ENCODE data around the gene NRXN2. TPM values are rescaled to one million over a fixed set of nuclear protein-coding genes. Genes with fewer than 3 reads are reported as not detected.
A peak's percentile ranks its signal among the peaks of the same experiment; 100 is the strongest.

Gene NRXN2
- polyA plus RNA-seq, 1 of the 3 experiments (the other 2 are of a cell fraction), result 0.15 TPM

DNA sequence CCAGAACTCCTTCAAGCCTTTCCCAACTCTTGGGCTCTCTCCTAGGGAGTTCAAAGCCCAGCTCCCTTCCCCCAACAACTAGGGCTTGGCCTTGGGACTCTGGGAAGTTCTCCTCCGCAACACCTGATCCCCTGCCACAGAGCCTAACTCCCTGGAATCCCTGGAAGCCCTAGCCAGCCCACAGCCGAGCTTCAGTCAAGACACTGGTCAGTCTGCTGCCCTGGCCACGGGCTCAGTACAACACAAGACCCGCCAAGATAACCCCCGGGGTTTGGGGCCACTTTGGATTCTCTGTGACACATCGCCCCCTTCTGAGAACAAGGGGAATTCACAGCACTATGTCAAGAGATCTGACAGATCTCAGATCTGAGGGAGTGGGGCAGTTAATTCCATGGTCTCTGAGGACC, 73.7 kb downstream of the NRXN2 start:
- no peak overlapping the region for H2AFZ ChIP-seq (ENCODE audit: low read depth)
- H3K27me3 ChIP-seq (ENCODE audit: insufficient read depth), result peaks cover 13% of the 10 kb centered on the region; the same call in 1 of the 2 replicates
- H3K4me1 ChIP-seq (ENCODE audit: control insufficient read depth in 1 of 2, insufficient read depth in 2 of 2, low read depth in 1 of 2, low read length in 1 of 2), result peaks cover 0 to 18% of the 10 kb centered on the region in 2 experiments; a peak in 1 of 4 replicates
- CTCF ChIA-PET, result interaction anchor here (0.7 to 8.6 kb wide), 33 partner anchors 11 to 331 kb away, joined by 3 to 121 read pairs (median 5); partner anchors contain the start of gene PRDX5
- H4K20me1 ChIP-seq (ENCODE audit: insufficient read depth), result no peaks in the 10 kb centered on the region
- no peak overlapping the region for H3K4me2 ChIP-seq
- H3K9me2 ChIP-seq, result no peaks in the 10 kb centered on the region
- H3F3A ChIP-seq (replicated peaks; ENCODE audit: insufficient read depth), result no peaks in the 10 kb centered on the region
- peak; percentile 71 for DNase-seq
- no peaks in the 10 kb centered on the region for H3K79me2 ChIP-seq (ENCODE audit: insufficient read depth)
- TF ChIP-seq, protein P1, sequence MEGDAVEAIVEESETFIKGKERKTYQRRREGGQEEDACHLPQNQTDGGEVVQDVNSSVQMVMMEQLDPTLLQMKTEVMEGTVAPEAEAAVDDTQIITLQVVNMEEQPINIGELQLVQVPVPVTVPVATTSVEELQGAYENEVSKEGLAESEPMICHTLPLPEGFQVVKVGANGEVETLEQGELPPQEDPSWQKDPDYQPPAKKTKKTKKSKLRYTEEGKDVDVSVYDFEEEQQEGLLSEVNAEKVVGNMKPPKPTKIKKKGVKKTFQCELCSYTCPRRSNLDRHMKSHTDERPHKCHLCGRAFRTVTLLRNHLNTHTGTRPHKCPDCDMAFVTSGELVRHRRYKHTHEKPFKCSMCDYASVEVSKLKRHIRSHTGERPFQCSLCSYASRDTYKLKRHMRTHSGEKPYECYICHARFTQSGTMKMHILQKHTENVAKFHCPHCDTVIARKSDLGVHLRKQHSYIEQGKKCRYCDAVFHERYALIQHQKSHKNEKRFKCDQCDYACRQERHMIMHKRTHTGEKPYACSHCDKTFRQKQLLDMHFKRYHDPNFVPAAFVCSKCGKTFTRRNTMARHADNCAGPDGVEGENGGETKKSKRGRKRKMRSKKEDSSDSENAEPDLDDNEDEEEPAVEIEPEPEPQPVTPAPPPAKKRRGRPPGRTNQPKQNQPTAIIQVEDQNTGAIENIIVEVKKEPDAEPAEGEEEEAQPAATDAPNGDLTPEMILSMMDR (IDR thresholded peaks at IDR 0.05), result peak; percentile 50
- TF ChIP-seq RAD21 (IDR thresholded peaks at IDR 0.05; ENCODE audit: low read length), result peak; percentile 82
- no peak for TF ChIP-seq EZH2phosphoT487 (IDR thresholded peaks at IDR 0.05; ENCODE audit: borderline replicate concordance, low read depth)
- TF ChIP-seq TAF1 (IDR thresholded peaks at IDR 0.05; ENCODE audit: borderline replicate concordance, low read depth, low read length), result no peak
- peak; percentile 53; the same call in 1 of the 2 replicates for TF ChIP-seq SMC3 (IDR thresholded peaks at IDR 0.05; ENCODE audit: low read depth, low read length)
- no peak overlapping the region for H3K27ac ChIP-seq (ENCODE audit: low read depth in 2 of 2, low read length in 1 of 2)
- H3K9me3 ChIP-seq, result no peaks in the 10 kb centered on the region
- H3K4me3 ChIP-seq (ENCODE audit: low read depth in 2 of 2, low read length in 1 of 2), result no peak overlapping the region
- H3K9ac ChIP-seq, result no peak overlapping the region
- 32% methylated on average over 6 of the region's 6 CpGs for WGBS (ENCODE audit: low lambda C conversion rate)
- POLR2A ChIA-PET, result no interaction called here
- no peaks in the 10 kb centered on the region for H3K36me3 ChIP-seq (replicated peaks in 1 of 2; ENCODE audit: control insufficient read depth in 1 of 2, insufficient read depth in 2 of 2, low read length in 1 of 2)

DNA sequence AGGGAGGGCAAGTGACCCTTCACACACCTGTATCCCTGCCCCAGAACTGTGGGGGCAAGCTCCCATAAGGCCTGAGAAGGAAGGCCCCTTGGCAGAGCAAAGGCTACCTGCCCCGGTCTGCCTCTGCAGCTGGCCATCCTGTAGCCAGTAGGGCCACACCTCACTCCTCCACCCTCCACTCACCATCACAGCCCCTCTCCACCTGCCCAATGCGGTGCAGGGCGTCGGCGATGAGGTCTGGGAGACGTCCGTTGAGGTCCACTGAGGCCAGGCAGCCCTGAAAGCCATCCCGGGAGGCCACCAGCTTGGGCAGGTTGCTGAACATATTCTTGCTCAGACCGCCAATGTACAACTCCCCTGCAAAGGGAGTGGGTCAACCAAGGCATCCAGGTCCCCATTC, 74.4 kb downstream of the NRXN2 start:
- TF ChIP-seq ELF1 (IDR thresholded peaks at IDR 0.05) (no peak), SMC3 (IDR thresholded peaks at IDR 0.05; ENCODE audit: low read depth, low read length) (no peak), POLR2AphosphoS5 (IDR thresholded peaks at IDR 0.05; ENCODE audit: low read depth, low read length) (no peak), NFIC (IDR thresholded peaks at IDR 0.05; ENCODE audit: borderline replicate concordance) (no peak), RFX5 (IDR thresholded peaks at IDR 0.05; ENCODE audit: low read length) (no peak), MXI1 (IDR thresholded peaks at IDR 0.05; ENCODE audit: low read depth, low read length) (no peak), FOXJ3 (CRISPR knock-in tag; IDR thresholded peaks at IDR 0.05) (no peak), GATA2 (CRISPR knock-in tag; IDR thresholded peaks at IDR 0.05) (no peak), MEF2A (IDR thresholded peaks at IDR 0.05; ENCODE audit: borderline replicate concordance, low read depth) (no peak), FOXM1 (IDR thresholded peaks at IDR 0.05; ENCODE audit: low read depth) (no peak), TCF12 (IDR thresholded peaks at IDR 0.05) (no peak), CHD2 (IDR thresholded peaks at IDR 0.05; ENCODE audit: low read length, partially characterized antibody) (no peak), GABPA (IDR thresholded peaks at IDR 0.05; ENCODE audit: low read depth) (no peak), EZH2phosphoT487 (IDR thresholded peaks at IDR 0.05; ENCODE audit: borderline replicate concordance, low read depth) (no peak)
- TF ChIP-seq, protein P2, sequence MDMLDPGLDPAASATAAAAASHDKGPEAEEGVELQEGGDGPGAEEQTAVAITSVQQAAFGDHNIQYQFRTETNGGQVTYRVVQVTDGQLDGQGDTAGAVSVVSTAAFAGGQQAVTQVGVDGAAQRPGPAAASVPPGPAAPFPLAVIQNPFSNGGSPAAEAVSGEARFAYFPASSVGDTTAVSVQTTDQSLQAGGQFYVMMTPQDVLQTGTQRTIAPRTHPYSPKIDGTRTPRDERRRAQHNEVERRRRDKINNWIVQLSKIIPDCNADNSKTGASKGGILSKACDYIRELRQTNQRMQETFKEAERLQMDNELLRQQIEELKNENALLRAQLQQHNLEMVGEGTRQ (IDR thresholded peaks at IDR 0.05; ENCODE audit: borderline replicate concordance, low read depth, low read length), result no peak
- TF ChIP-seq, protein P3, sequence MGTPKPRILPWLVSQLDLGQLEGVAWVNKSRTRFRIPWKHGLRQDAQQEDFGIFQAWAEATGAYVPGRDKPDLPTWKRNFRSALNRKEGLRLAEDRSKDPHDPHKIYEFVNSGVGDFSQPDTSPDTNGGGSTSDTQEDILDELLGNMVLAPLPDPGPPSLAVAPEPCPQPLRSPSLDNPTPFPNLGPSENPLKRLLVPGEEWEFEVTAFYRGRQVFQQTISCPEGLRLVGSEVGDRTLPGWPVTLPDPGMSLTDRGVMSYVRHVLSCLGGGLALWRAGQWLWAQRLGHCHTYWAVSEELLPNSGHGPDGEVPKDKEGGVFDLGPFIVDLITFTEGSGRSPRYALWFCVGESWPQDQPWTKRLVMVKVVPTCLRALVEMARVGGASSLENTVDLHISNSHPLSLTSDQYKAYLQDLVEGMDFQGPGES (IDR thresholded peaks at IDR 0.05; ENCODE audit: low read depth, low read length), result no peak
- TF ChIP-seq, protein P1 (IDR thresholded peaks at IDR 0.05), result no peak
- TF ChIP-seq, protein P4, sequence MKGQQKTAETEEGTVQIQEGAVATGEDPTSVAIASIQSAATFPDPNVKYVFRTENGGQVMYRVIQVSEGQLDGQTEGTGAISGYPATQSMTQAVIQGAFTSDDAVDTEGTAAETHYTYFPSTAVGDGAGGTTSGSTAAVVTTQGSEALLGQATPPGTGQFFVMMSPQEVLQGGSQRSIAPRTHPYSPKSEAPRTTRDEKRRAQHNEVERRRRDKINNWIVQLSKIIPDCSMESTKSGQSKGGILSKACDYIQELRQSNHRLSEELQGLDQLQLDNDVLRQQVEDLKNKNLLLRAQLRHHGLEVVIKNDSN (IDR thresholded peaks at IDR 0.05; ENCODE audit: borderline replicate concordance, low read depth), result no peak
- TF ChIP-seq, protein P5, sequence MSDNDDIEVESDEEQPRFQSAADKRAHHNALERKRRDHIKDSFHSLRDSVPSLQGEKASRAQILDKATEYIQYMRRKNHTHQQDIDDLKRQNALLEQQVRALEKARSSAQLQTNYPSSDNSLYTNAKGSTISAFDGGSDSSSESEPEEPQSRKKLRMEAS (IDR thresholded peaks at IDR 0.05; ENCODE audit: low read depth), result no peak
- Histone ChIP-seq H2AFZ (ENCODE audit: low read depth) (no peak overlapping the region), H3K36me3 (replicated peaks in 1 of 2; ENCODE audit: control insufficient read depth in 1 of 2, insufficient read depth in 2 of 2, low read length in 1 of 2) (no peaks in the 10 kb centered on the region), H3K4me1 (ENCODE audit: control insufficient read depth in 1 of 2, insufficient read depth in 2 of 2, low read depth in 1 of 2, low read length in 1 of 2) (peaks cover 0 to 25% of the 10 kb centered on the region in 2 experiments; a peak in 1 of 4 replicates), H3K27me3 (ENCODE audit: insufficient read depth) (peaks cover 18% of the 10 kb centered on the region; the same call in 1 of the 2 replicates), H4K20me1 (ENCODE audit: insufficient read depth) (no peaks in the 10 kb centered on the region), H3K4me2 (no peak overlapping the region), H3K9me2 (no peaks in the 10 kb centered on the region), H3K9me3 (no peaks in the 10 kb centered on the region), H3K27ac (ENCODE audit: low read depth in 2 of 2, low read length in 1 of 2) (no peak overlapping the region), H3F3A (replicated peaks; ENCODE audit: insufficient read depth) (no peaks in the 10 kb centered on the region), H3K4me3 (ENCODE audit: low read depth in 2 of 2, low read length in 1 of 2) (no peak overlapping the region), H3K9ac (no peak overlapping the region), H3K79me2 (ENCODE audit: insufficient read depth) (no peaks in the 10 kb centered on the region)
- 45% methylated on average over 9 of the region's 9 CpGs for WGBS (ENCODE audit: low lambda C conversion rate)
- no peak for DNase-seq
- ChIA-PET CTCF (interaction anchor here (0.7 to 8.6 kb wide), 23 partner anchors 10 to 293 kb away, joined by 3 to 121 read pairs (median 6); no protein-coding TSS in a partner anchor), POLR2A (no interaction called here)
